Measurements from ENCODE around the gene OVOL2.

The OVOL2 gene

GRCh38 chr20:18005170-18005989, 52.3 kb downstream of the OVOL2 start:
- FAIRE-seq: no peak
- no peak for TF ChIP-seq CTCF (IDR thresholded peaks at IDR 0.05; ENCODE audit: insufficient read depth, missing control alignments)
- no peak for DNase-seq (ENCODE audit: insufficient read length, low spot score)

- no peak for FAIRE-seq
- TF ChIP-seq CTCF (IDR thresholded peaks at IDR 0.05; ENCODE audit: insufficient read depth, missing control alignments): no peak
- no peak for DNase-seq (ENCODE audit: insufficient read length, low spot score)
Observed at GRCh38 chr20:18004384-18005031, 53.2 kb downstream of the OVOL2 start.

- DNase-seq (ENCODE audit: insufficient read length, low spot score) (no peak), FAIRE-seq (no peak)
- TF ChIP-seq CTCF (IDR thresholded peaks at IDR 0.05; ENCODE audit: insufficient read depth, missing control alignments): no peak
Observed at GRCh38 chr20:18003897-18004296, 53.8 kb downstream of the OVOL2 start.

- FAIRE-seq: no peak
- TF ChIP-seq CTCF (IDR thresholded peaks at IDR 0.05; ENCODE audit: insufficient read depth, missing control alignments): no peak
- DNase-seq (ENCODE audit: insufficient read length, low spot score): no peak
Observed at GRCh38 chr20:18001131-18001921, 56.4 kb downstream of the OVOL2 start.

- FAIRE-seq (no peak), DNase-seq (ENCODE audit: insufficient read length, low spot score) (no peak)
- TF ChIP-seq CTCF (IDR thresholded peaks at IDR 0.05; ENCODE audit: insufficient read depth, missing control alignments): no peak
Observed at GRCh38 chr20:17999566-17999965, 58.1 kb downstream of the OVOL2 start.

GRCh38 chr20:17998446-17998845, 59.3 kb downstream of the OVOL2 start:
- FAIRE-seq: no peak

More at GRCh38 chr20:17998446-17998845, 59.3 kb downstream of the OVOL2 start:
- DNase-seq (ENCODE audit: insufficient read length, low spot score): no peak
- TF ChIP-seq CTCF (IDR thresholded peaks at IDR 0.05; ENCODE audit: insufficient read depth, missing control alignments): no peak

Data from D721Med (cell line).